Stimulated activated CD4-positive, alpha-beta T cell treated with anti-CD3 and anti-CD28 coated beads, Interleukin-2, amount 100 ng/mL, for 48 hours (primary cell): ENCODE results near the gene ELOF1.
"Not testable (repeated sequence)": the region's sequence is repeated elsewhere in the genome, so short reads cannot be mapped to it uniquely, and the experiment has no call there.

ENCODE experiments used
- DNase-seq, 2 donors: peaks; one replicate each; pipeline ENCODE4 v3.0.0-alpha.2; 2020

Gene ELOF1

DNA sequence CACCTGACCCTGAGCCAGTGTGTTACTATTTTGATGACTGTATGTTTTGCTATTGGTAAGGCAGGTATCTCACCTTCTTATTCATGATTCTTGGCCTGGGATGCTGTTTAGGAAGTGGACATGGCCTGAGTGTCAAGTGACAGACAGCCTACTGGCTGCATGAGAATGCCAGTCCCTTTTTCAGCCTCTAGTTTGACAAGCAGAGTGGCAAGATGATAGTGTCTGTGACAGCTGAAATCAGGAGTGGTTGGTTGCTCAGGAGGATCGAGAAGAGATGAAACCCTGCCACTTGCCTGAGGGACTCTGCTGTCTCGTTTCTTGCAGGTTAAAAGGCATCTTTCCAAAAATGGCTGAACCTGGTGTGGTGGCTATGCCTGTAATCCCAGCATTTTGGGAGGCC lies 7.1 kb upstream of the ELOF1 start:
- DNase-seq = no peak

DNA sequence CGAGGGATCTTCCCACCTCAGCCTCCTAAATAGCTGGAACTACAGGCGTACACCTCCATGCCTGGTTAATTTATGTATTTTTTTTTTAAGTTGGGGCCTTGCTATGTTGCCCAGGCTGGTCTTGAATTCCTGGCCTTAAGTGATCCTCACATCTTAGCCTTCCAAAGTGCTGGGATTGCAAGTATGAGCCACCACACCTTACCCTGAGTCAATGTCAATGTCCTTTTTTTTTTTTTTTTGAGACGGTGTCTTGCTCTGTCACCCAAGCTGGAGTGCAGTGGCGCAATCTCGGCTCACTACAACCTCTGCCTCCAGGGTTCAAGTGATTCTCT lies 6.6 kb upstream of the ELOF1 start:
- DNase-seq = not testable (repeated sequence)

DNA sequence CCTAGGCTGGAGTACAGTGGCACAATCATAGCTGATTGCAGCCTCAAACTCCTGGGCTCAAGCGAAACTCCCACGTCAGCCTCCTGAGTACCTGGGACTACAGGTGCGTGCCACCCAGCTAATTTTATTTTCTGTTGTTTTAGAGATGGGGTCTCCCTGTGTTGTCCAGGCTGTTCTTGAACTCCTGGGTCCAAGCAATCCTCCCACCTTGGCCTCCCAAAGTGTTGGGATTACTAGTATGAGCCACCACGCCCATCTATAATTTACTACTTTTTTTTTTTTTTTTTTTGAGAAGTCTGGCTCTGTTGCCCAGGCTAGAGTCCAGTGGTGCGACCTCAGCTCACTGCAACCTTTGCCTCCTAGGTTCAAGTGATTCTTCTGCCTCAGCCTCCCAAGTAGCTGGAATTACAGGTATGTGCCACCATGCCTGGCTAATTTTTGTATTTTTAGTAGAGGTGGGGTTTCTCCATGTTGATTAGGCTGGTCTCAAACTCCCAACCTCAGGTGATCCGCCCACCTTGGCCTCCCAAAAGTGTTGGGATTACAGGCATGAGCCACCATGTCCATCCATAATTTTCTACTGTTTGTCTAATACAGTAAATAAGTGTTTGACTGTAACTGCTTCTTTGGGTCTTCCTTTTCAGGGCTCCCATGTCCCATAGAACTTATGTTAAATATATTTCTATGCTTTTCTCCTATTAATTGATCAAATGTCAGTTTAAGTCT lies 5.2 kb upstream of the ELOF1 start:
- DNase-seq = not testable (repeated sequence)

DNA sequence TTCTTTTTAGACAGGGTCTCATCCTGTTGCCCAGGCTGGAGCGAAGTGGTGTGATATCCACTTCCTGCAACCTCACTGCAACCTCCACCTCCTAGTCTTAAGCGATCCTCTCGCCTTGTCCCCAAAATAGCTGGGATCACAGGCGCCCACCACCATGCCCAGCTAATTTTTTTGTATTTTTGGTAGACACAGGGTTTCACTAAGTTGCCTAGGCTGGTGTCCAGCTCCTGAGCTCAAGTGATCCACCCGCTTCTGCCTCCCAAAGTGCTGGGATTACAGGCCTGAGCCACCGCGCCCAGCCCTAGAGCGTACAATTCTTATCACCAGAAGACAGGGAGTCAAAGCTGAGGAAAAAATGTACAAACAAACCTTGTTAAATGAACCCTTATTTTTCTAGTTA lies 4.5 kb upstream of the ELOF1 start:
- no peak for DNase-seq

DNA sequence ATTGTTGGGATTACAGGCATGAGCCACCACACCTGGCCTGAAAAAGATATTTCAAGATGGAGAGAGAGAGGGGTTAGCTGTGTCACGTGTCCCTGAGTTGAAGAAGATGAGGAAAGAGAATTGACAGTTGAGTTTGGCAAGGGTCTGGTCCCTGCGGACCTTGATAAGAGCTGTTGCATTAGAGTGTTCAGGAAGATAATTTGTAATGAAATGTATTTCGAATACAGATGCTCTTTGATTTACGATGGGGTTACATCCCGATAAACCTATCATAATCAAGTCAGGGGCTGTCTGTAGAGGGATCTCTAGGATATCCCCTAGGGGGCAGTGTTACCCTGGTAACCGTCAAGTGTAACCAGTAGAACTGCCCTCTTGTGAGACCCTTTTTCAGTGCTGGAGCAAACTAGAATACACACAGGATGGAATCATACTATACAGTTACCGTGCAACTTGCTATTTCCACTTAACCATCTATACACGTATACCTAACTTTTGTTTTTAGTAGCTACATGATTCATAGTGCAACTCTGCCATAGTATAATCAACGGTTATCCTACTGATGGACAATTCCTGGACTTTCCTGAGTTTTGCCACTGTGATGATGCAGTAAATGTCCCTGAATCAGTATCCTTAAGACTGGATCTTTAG lies 1.5 kb upstream of the ELOF1 start:
- DNase-seq = peak; percentile 51 to 52

DNA sequence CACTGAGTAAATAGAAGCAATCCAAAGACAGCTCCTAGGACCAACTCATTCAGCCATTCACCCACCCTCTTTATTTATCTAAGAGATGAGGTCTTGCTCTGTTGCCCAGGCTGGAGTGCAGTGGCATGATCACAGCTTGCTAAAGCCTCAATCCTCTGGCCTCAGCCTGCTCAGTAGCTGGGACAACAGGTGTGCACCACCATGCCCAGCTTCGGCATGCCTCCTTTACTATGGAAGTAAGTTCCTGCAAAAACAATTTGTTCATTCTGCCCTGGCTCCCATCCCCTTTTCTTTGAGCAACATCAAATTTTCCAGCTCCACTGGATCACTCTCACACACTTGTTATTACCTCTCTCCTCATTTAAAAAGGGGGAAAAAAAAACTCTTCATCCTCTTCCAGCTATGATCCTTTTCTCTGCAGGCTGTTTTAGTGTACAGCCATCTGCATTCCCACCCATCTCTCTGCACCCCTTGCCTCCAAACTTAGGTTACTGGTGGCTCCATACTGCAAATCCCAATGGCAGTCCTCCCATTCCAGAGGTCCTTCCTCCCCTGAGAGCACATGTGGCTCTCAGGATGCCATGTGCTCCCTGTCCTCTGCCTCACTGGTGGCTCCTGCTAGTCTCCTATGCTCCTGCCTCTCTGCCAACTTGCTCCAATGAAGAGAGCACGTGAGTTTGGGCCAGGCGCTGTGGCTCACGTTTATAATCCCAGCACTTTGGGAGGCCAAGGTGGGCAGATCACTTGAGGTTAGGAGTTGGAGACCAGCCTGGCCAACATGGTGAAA lies 2.2 kb downstream of the ELOF1 start:
- DNase-seq = no peak

DNA sequence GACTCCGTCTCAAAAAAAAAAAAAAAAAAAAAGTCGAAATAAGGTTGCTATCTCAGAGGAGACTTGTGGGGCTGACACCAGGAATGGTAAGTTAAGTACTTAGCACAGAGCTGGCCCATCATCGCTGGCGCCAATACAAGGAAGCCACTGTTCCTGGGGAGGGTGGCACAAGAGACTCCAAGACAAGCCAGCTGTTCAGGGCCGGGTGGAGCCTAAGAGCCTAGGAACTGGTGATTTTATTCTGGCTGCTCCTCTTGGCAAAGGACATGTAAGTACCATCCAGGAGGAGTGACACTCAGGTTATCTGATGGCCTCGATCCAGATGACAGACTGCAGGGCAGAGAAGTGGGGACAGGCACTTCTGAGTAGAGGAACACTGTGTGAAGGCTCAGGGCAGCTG lies 3.8 kb downstream of the ELOF1 start:
- no peak for DNase-seq

DNA sequence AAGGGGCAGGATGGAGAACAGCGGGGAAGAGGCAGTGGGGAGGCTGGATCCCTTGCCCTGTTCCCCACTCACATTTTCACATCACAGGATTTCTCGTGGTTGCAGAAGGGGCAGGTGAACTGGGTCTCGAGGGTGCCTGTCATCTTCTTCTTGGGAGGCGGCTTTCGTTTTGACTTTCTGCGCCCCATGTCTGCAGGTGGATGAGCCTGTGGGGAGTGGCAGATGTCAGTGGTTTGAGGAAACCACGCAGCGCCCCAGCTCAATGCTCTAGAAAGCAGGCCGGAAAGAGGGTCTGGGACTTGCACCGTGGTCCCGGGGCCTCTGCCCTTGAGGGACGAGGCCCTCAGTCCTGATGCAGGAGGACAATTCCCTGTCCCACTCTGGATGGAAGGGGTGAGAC lies 4.9 kb downstream of the ELOF1 start:
- no peak for DNase-seq

DNA sequence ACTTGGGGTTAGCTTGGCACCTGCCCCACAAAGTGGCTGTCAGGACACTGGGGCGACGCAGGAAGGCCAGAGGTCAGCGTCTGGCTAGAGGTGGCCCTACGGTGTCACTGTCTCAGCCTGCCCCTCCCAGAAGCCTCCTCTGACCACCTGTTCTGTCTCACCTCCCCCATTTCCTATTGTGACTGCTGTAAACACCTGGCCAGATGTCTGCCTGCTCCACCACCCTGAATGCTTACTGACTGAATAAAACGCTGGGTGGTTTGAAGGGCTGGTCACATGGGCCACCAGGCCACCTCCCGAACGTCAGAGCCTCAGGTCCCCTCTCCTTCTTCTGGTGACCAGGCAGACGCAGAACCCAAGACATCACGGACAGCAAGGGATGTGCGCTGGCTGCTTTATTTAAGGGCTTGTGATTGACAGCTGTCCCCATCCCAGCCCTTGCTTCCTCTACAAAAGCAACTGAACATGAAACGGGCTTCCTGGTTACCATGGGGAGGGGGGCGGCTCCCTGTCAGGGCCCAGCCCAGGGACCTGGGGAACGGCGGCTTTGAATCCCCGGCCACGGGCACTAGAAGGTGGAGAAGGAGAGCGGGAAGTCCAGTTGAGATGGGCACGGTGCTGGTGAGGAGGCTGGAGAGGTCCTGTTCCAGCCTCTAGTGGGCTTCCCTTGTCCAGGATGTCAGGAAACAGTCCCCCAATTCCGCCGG lies 6.2 kb downstream of the ELOF1 start:
- no peak for DNase-seq

DNA sequence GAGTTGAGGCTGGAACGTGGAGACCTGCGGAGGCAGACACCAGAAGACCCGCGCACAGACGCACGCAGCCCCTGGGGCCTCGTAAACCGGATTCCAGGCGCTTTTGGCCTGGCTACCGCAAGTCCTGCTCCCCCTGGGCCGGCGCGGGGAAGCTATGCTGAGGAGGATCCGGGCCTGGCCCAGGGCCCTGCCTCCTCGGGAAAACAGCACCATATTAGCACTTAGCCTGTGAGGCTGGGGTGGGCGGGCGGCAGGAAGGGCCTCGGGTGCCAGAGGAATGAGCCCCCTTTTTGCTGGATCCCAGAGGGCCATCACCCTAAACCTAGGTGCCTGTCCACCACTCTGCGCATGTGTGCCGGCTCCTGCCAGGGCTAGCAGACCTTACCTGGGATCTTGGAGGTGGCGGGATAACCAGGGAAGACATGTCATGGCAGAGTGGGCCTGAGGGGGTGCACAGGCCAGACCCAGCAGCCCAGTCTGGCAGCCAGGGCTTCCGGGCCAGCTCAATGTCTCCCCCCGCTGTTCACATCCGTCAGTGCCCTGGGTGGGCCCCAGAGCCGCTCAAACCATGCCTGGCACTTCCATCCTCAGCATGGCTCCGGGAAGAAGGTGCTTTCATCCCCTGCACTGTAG lies 7.3 kb downstream of the ELOF1 start:
- no peak for DNase-seq

DNA sequence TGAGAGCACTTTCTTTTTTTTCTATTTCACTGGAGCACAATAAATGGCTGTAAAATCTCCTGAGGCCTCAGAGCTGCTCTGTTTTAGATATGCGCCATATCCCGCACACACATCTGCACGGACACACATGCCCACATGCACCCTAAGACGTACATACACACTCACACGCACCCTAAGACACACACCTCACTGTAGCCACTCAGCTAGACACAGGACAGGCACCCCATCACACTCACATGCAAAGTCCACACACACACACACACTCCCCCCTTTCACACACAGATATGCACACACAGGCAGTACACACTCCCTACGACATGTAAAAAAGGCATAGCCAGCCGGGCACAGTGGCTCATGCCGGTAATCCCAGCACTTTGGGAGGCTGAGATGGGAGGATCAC lies 8.8 kb downstream of the ELOF1 start:
- DNase-seq = no peak

DNA sequence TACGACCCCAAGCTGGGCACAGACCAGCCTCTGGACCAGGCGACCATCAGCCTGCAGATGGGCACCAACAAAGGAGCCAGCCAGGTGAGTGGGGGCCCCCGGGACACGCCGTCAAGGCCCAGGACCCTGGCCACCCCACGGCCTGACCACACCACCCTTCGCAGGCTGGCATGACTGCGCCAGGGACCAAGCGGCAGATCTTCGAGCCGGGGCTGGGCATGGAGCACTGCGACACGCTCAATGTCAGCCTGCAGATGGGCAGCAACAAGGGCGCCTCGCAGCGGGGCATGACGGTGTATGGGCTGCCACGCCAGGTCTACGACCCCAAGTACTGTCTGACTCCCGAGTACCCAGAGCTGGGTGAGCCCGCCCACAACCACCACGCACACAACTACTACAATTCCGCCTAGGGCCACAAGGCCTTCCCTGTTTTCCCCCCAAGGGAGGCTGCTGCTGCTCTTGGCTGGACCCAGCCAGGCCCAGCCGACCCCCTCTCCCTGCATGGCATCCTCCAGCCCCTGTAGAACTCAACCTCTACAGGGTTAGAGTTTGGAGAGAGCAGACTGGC lies 9.6 kb downstream of the ELOF1 start:
- no peak for DNase-seq

DNA sequence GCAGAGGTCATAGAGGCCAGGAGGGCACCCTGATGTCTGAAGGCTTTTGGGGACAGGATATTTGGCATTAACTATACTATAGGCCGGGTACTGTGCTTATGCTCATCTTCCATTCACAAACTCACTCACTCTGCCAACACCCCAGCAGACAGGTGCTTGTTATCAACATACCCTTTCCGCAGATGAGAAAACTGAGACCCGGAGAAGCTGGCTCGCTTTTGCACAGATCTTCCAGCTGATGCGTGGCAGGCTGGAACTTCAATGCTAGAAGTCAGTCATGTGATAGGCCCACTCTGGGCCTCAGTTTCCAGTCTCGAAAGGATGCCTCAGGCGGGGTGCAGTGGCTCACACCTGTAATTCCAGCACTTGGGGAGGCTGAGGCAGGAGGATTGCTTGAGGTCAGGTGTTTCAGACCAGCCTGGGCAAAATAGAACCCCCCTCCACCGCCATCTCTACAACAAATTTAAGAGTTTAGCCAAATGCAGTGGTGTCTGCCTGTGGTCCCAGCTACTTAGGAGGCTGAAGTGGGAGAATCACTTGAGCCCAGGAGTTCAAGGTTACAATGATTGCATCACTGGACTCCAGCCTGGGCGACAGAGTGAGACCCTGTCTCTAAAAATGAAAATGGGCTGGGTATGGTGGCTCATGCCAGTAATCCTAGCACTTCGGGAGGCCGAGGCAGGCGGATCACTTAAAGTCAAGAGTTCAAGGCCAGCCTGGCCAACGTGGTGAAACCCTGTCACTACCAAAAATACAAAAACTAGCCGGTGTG lies 10.9 kb downstream of the ELOF1 start:
- no peak for DNase-seq

DNA sequence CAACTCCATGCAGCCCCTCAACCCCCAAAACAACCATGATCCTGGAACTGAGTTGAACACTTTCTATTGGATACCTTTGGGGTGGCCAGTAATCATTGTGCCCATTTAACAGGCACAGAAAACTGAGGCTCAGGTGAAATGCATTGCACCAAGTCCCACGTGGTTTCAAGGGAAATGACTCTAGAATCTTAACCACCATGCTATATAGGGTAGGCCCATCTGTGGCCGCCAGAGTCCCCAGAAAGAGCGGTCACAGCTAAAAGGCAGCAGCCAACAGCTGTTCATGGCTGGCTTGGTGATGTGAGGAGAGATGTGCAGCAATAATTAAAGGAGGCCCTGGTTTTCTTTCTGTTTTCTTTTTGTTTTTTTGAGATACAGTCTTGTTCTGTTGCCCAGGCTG lies 17.8 kb downstream of the ELOF1 start:
- DNase-seq = no peak

DNA sequence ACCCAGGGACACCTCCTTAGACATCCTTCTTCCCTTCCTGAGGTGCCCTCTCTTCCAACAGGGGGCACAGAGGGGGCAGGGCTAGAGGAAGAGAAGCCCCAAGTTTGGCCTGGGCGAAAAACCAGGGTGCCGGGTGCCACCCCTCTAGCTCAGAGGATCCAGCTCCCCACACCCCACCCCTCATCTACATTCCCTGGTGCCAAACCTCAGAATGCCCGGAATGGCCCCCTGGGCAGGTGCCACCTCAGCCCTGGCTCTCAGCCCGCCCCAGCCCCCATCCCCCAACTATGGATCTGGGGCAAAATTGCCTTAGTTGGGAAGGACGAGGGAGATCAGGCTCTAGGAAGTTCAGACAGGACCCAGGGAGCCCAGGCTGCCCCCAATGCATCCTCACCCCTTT lies 18.4 kb downstream of the ELOF1 start:
- no peak for DNase-seq

DNA sequence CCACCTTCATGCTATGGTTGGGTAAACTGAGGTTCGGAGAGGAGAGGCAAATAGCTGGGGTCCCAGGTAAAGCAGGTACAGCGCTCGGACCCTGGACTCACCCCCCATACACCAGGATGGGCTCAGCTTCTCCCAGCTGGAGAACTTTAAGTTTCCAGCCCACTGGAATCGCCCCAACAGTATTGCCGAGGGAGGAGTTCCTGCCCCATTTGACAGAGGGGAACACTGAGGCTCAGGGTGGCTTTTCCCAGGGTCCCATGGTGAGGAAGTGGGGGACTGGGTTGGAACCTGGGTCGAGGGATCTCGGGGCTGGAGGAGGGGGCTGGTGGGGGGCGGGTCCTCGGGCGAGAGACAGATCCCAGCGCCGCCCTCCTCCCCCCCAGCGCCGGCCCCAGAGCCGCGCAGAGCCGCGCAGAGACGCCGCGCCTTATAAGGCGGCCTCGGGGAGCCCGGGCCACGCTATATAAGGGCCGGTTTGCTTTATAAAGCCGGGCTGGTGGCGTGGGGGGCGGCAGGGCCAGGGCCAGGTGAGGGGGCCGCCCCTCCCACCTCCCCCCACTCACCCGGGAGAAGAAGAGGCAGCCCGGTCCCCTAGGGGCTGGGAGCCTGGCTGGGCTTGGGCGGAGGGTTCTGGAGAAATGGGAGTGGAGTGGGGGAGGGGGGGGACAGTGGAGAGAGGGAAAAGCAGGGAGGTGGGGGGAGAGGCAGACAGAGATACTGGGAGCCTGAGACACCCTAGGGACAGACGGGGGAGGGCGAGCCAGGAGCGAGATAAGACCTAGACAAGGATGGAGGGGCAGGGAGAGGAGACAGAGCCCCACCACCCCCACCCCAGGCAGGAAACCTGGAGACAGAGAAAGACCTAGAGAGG lies 19.3 kb downstream of the ELOF1 start:
- DNase-seq = no peak

DNA sequence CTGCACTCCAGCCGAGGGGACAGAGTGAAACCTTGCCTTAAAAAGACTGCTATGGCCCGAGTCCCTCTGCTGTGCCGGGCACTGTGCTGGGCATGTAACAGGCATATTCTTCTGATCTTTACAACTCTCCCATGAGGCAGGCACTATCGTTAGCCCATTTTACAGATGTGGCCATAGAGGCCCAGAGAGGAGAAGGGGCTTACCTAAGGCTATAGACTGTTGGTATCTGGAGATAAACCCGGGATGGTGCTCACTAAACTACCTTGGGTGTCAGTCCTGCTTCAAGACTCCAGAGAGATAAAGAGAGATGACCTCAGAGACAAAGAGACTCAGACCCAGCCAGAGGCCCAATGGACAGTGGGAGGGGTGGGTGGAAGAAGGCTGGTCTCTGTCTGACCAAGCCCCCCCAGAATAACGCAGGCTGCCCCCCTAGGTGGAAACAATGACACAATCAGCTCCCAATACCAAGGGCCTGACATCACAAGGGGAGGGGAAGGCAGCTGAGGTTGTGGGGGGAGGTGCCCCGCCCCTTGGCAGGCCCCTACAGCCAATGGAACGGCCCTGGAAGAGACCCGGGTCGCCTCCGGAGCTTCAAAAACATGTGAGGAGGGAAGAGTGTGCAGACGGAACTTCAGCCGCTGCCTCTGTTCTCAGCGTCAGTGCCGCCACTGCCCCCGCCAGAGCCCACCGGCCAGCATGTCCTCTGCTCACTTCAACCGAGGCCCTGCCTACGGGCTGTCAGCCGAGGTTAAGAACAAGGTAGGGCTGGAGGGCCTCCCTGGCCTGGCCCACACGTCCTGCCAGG lies 20.6 kb downstream of the ELOF1 start, which contains the start of gene CNN1:
TSS of gene CNN1 (plus strand) at position 620 of the 805 bp plus-strand sequence. CDS start at position 697, 77 bp downstream.
- no peak for DNase-seq

DNA sequence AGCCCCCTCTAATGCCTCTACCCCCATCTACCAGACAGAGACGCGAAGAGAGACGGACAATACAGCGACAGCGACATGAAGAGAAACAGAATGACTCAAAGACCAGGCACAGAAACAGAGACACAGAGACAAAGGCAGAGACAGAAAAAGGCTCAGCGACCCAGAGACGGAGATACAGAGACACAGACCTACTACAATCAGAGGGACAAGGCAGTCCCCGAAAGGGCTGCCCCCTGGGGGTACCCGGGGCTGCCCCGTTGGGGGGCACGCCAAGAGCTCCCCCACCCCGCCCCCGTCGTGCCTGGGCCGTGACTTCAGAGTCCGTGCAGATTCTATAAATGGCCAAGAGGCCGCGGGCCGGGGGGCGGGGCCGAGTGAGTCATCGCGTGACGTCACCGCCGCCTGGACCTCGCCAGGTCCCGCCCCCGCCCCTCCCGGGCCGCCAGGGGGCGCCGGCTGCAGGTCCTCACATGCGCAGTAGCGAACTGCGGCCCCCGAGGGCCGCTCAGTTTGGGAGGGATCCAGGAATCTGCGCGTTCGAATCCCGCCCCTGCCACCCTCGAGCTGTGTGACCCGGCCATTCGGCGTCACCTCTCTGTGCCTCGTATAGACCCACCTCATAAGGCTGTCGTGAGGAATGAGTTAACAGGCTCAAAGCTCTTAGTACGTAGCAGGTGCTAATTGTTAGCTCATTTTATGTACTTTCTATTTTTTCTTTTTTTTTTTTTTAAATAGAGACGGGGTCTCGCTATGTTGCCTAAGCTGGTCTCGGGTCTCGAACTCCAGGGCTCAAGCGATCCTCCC lies 23.0 kb downstream of the ELOF1 start:
- peak; percentile 89 to 94 for DNase-seq

DNA sequence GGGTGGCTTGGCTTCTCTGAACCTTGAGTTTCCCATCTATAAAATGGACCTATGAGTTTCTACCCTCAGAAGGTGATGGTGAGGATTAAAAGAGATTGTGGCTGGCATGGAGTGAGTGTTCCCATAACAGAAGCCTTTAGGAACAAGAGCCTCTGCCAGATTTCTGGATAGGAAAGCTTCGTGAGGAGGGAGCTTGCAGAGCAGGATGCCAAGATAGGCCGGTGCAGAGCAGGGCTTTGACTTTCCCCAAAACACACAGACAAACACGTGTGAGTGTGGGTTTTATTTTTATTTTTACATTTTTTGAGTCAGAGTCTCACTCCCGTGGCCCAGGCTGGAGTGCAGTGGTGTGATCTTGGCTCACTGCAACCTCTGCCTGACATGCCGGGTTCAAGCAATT lies 24.1 kb downstream of the ELOF1 start:
- DNase-seq = no peak
